Caki2 (cell line): Measurements from ENCODE around the gene KBTBD12. TPM values are rescaled to one million over a fixed set of nuclear protein-coding genes. Genes with fewer than 3 reads are reported as not detected.

Experiments
- DNase-seq: peaks from one replicate; pipeline ENCODE4 v3.0.0-alpha.2; 2015; ENCODE audit warnings: low read depth
- in situ Hi-C: cut with HindIII; loops from 2 replicates; pipeline ENCODE4 v1.10.0; 2016; ENCODE audit warnings: low sequenced_read_pairs, low pct_unique_long_range_greater_than_20kb, mixed read lengths
- total RNA-seq: library from RNA; depleted of rRNA; stranded (reverse); fragments of >200 nt; shearing (Covaris generic); gene quantifications from 2 replicates; pipeline ENCODE4 v1.2.3, GENCODE V29; 2014; ENCODE audit warnings: low replicate concordance

Gene KBTBD12
- total RNA-seq, 1 experiment from 2014 or later: not detected

- DNase-seq: no peak
- in situ Hi-C loops: no loop called here
These were observed 79.0 kb downstream of the KBTBD12 start for GRCh38 chr3:127994011-127994410.

GRCh38 chr3:127997016-127997415 lies 82.0 kb downstream of the KBTBD12 start:
- in situ Hi-C loops: no loop called here
- no peak for DNase-seq

GRCh38 chr3:127997961-127998360 lies 82.9 kb downstream of the KBTBD12 start:
- DNase-seq: no peak
- in situ Hi-C loops: no loop called here

- DNase-seq: no peak
- in situ Hi-C loops: no loop called here
These were observed 83.6 kb downstream of the KBTBD12 start for GRCh38 chr3:127998596-127998995.

GRCh38 chr3:127999509-128000106 lies 84.6 kb downstream of the KBTBD12 start:
- in situ Hi-C loops: no loop called here
- DNase-seq: no peak

GRCh38 chr3:128001576-128001975 lies 86.5 kb downstream of the KBTBD12 start:
- DNase-seq: no peak

GRCh38 chr3:128004661-128005060 lies 89.6 kb downstream of the KBTBD12 start:
- in situ Hi-C loops: no loop called here
- DNase-seq: no peak

More at GRCh38 chr3:128001576-128001975, 86.5 kb downstream of the KBTBD12 start:
- in situ Hi-C loops: no loop called here

- no peak for DNase-seq
- in situ Hi-C loops: no loop called here
These were observed 91.3 kb downstream of the KBTBD12 start for GRCh38 chr3:128006061-128007032.

- no peak for DNase-seq
- in situ Hi-C loops: no loop called here
These were observed 92.0 kb downstream of the KBTBD12 start for GRCh38 chr3:128007033-128007424.

GRCh38 chr3:128009952-128010846 lies 95.2 kb downstream of the KBTBD12 start:
- in situ Hi-C loops: no loop called here
- DNase-seq: no peak

GRCh38 chr3:128011140-128011539 lies 96.1 kb downstream of the KBTBD12 start:
- in situ Hi-C loops: no loop called here
- DNase-seq: no peak

- DNase-seq: no peak
- in situ Hi-C loops: no loop called here
These were observed 97.0 kb downstream of the KBTBD12 start for GRCh38 chr3:128012050-128012449.

- no peak for DNase-seq
- in situ Hi-C loops: no loop called here
These were observed 99.5 kb downstream of the KBTBD12 start for GRCh38 chr3:128014548-128014947.

GRCh38 chr3:128016502-128016901 lies 101.5 kb downstream of the KBTBD12 start:
- in situ Hi-C loops: no loop called here
- DNase-seq: no peak

GRCh38 chr3:128021768-128022372 lies 106.8 kb downstream of the KBTBD12 start:
- in situ Hi-C loops: no loop called here
- DNase-seq: no peak

- DNase-seq: no peak
- in situ Hi-C loops: no loop called here
These were observed 118.1 kb downstream of the KBTBD12 start for GRCh38 chr3:128033102-128033501.

- DNase-seq: no peak
- in situ Hi-C loops: no loop called here
These were observed 121.1 kb downstream of the KBTBD12 start for GRCh38 chr3:128036119-128036518.
